H1 (cell line): Measurements from ENCODE around the gene OR52B6. TPM values are rescaled to one million over a fixed set of nuclear protein-coding genes. Genes with fewer than 3 reads are reported as not detected.

Experiments
- POLR2AphosphoS5 ChIP-seq: IDR thresholded peaks from 2 replicates; pipeline ENCODE4 v1.6.1; 2011; ENCODE audit warnings: low read depth, low read length
- polyA plus RNA-seq, 7 experiments: library from polyadenylated mRNA; depleted of rRNA in 3 of 7; stranded (reverse) in 5 of 7; unstranded in 2 of 7; fragments of >200 nt in 5 of 7; fragments of 200-250 nt in 2 of 7; gene quantifications; 1 replicate in 5 of 7; 2 replicates in 1 of 7; 4 replicates in 1 of 7; pipeline versions ENCODE4 v1.2.1 to v1.2.3, GENCODE V29; 2011 to 2013; ENCODE audit warnings: missing spikeins in 2 of 7, mixed read lengths in 2 of 7
- total RNA-seq: library from RNA; stranded (reverse); fragmentation: NEBNext Ultra II Directional; extraction: Animal tissue kit (Norgen Biotek cat#: 25700); gene quantifications from 2 replicates; pipeline ENCODE4 v1.2.1, GENCODE V29; 2021

The OR52B6 gene
- total and polyA plus RNA-seq, 2 of the 8 experiments (the other 6 are each of a cell fraction or from before 2014, with no cell fraction given) = not detected

GRCh38 chr11:5631417-5631816 is 50.7 kb downstream of the OR52B6 start (continued):
- TF ChIP-seq POLR2AphosphoS5 = no peak

Other genes starting within 250 kb of the OR52B6 start
- not detected in 2 replicates for gene OR51B5, start 237.4 kb upstream of the OR52B6 start, total RNA-seq
- 0.06 TPM in 1 of 2 replicates, not detected in the other for gene OR51B5, start 237.4 kb upstream of the OR52B6 start, polyA plus RNA-seq (2011; rRNA removed)
- not detected in 2 replicates for gene OR51B6, start 229.4 kb upstream of the OR52B6 start, total RNA-seq
- not detected in 2 replicates for gene OR51B6, start 229.4 kb upstream of the OR52B6 start, polyA plus RNA-seq (2011; rRNA removed)
- not detected in 2 replicates for gene OR51M1, start 197.1 kb upstream of the OR52B6 start, total RNA-seq
- 0.08 TPM in 1 of 2 replicates, not detected in the other for gene OR51M1, start 197.1 kb upstream of the OR52B6 start, polyA plus RNA-seq (2011; rRNA removed)
- gene OR51Q1, start 158.8 kb upstream of the OR52B6 start, total RNA-seq = not detected in 2 replicates
- gene OR51Q1, start 158.8 kb upstream of the OR52B6 start, polyA plus RNA-seq (2011; rRNA removed) = 0.08 and 0.13 TPM in 2 replicates
- not detected in 2 replicates for gene OR51I1, start 139.4 kb upstream of the OR52B6 start, total RNA-seq
- not detected in 2 replicates for gene OR51I1, start 139.4 kb upstream of the OR52B6 start, polyA plus RNA-seq (2011; rRNA removed)
- gene OR51I2, start 131.6 kb upstream of the OR52B6 start, total RNA-seq = not detected in 2 replicates
- not detected in 2 replicates for gene OR51I2, start 131.6 kb upstream of the OR52B6 start, polyA plus RNA-seq (2011; rRNA removed)
- not detected in 2 replicates for gene OR52D1, start 92.2 kb upstream of the OR52B6 start, total RNA-seq
- gene OR52D1, start 92.2 kb upstream of the OR52B6 start, polyA plus RNA-seq (2011; rRNA removed) = not detected in 2 replicates
- not detected in 2 replicates for gene UBQLN3, start 70.9 kb upstream of the OR52B6 start, total RNA-seq
- not detected in 2 replicates for gene UBQLN3, start 70.9 kb upstream of the OR52B6 start, polyA plus RNA-seq (2011; rRNA removed)
- gene UBQLNL, start 64.2 kb upstream of the OR52B6 start, total RNA-seq = not detected in 2 replicates
- gene UBQLNL, start 64.2 kb upstream of the OR52B6 start, polyA plus RNA-seq (2011; rRNA removed) = 0.22 and 0.35 TPM in 2 replicates
- gene OR52H1, start 32.3 kb upstream of the OR52B6 start, total RNA-seq = not detected in 2 replicates
- 0.09 TPM in 2 replicates for gene OR52H1, start 32.3 kb upstream of the OR52B6 start, polyA plus RNA-seq (2011; rRNA removed)
- 20.6 and 21.6 TPM in 2 replicates for gene TRIM6, start 15.8 kb downstream of the OR52B6 start, total RNA-seq
- 21.8 and 23.3 TPM in 2 replicates for gene TRIM6, start 15.8 kb downstream of the OR52B6 start, polyA plus RNA-seq (2011; rRNA removed)
- gene TRIM34, start 44.1 kb downstream of the OR52B6 start, total RNA-seq = 0.63 and 0.76 TPM in 2 replicates
- gene TRIM34, start 44.1 kb downstream of the OR52B6 start, polyA plus RNA-seq (2011; rRNA removed) = 2.6 and 5.8 TPM in 2 replicates
- gene TRIM5, start 104.2 kb downstream of the OR52B6 start, total RNA-seq = 33.3 and 35.5 TPM in 2 replicates
- gene TRIM5, start 104.2 kb downstream of the OR52B6 start, polyA plus RNA-seq (2011; rRNA removed) = 14.5 and 23.5 TPM in 2 replicates
- gene TRIM22, start 108.9 kb downstream of the OR52B6 start, total RNA-seq = 56.0 and 57.4 TPM in 2 replicates
- 42.9 and 82.7 TPM in 2 replicates for gene TRIM22, start 108.9 kb downstream of the OR52B6 start, polyA plus RNA-seq (2011; rRNA removed)
- not detected in 2 replicates for gene OR56B1, start 155.6 kb downstream of the OR52B6 start, total RNA-seq
- 0.08 and 0.20 TPM in 2 replicates for gene OR56B1, start 155.6 kb downstream of the OR52B6 start, polyA plus RNA-seq (2011; rRNA removed)
- gene OR52N4, start 173.4 kb downstream of the OR52B6 start, total RNA-seq = not detected in 2 replicates
- 3.5 and 3.7 TPM in 2 replicates for gene OR52N4, start 173.4 kb downstream of the OR52B6 start, polyA plus RNA-seq (2011; rRNA removed)
- gene OR52N5, start 202.5 kb downstream of the OR52B6 start, total RNA-seq = not detected in 2 replicates
- gene OR52N5, start 202.5 kb downstream of the OR52B6 start, polyA plus RNA-seq (2011; rRNA removed) = 0.06 and 0.12 TPM in 2 replicates
- not detected in 2 replicates for gene OR52N1, start 210.4 kb downstream of the OR52B6 start, total RNA-seq
- 0.09 TPM in 1 of 2 replicates, not detected in the other for gene OR52N1, start 210.4 kb downstream of the OR52B6 start, polyA plus RNA-seq (2011; rRNA removed)
- 0.33 and 0.39 TPM in 2 replicates for gene OR52N2, start 228.0 kb downstream of the OR52B6 start, total RNA-seq
- 3.8 and 4.8 TPM in 2 replicates for gene OR52N2, start 228.0 kb downstream of the OR52B6 start, polyA plus RNA-seq (2011; rRNA removed)